ENCODE measurements around the gene ACTMAP.

Gene ACTMAP

GRCh38 chr19:40693896-40694295 lies 56.4 kb downstream of the ACTMAP start:
- DNase-seq (ENCODE audit: low read depth) = no peak

GRCh38 chr19:40693150-40693788 lies 57.0 kb downstream of the ACTMAP start:
- no peak for DNase-seq (ENCODE audit: low read depth)

- no peak for DNase-seq (ENCODE audit: low read depth)
These were observed 58.1 kb downstream of the ACTMAP start for GRCh38 chr19:40692212-40692551.

- DNase-seq (ENCODE audit: low read depth) = no peak
These were observed 58.7 kb downstream of the ACTMAP start for GRCh38 chr19:40691421-40692211.

Data from activated T-helper 9 cell treated with anti-CD3 and anti-CD28 coated beads, Interleukin-2, amount 50 U/mL, for 16 hours (primary cell).